Smooth muscle cell (in vitro differentiated cells): ENCODE measurements around the gene ADCYAP1. TPM values are rescaled to one million over a fixed set of nuclear protein-coding genes. Genes with fewer than 3 reads are reported as not detected.

ENCODE experiments used
- DNase-seq: peaks from one replicate; lab custom pipeline; 2025; ENCODE audit not compliant: unreplicated experiment; lab: John Stamatoyannopoulos, UW
- H2AFZ ChIP-seq: fragments of 200-600 bp; sonication (generic); 2 replicates; pipeline ENCODE4 v1.6.0; 2016; ENCODE audit warnings: antibody characterized with exemption, low read depth, mild to moderate bottlenecking
- H3F3A ChIP-seq: fragments of 200-600 bp; sonication (generic); 2 replicates; pipeline ENCODE4 v1.6.0; 2017; ENCODE audit warnings: antibody characterized with exemption, low read depth
- H3K27ac ChIP-seq: fragments of 200-600 bp; sonication (generic); 2 replicates; pipeline ENCODE4 v1.5.1; 2016; ENCODE audit warnings: low read depth, mild to moderate bottlenecking
- H3K27me3 ChIP-seq: fragments of 200-600 bp; sonication (generic); 2 replicates; pipeline ENCODE4 v1.6.1; 2016; ENCODE audit warnings: low read depth, mild to moderate bottlenecking
- H3K36me3 ChIP-seq: fragments of 200-600 bp; sonication (generic); 2 replicates; pipeline ENCODE4 v1.5.1; 2016; ENCODE audit warnings: low read depth
- H3K4me1 ChIP-seq: fragments of 200-600 bp; sonication (generic); 2 replicates; pipeline ENCODE4 v1.5.1; 2016; ENCODE audit warnings: low read depth
- H3K4me2 ChIP-seq: fragments of 200-600 bp; sonication (generic); 2 replicates; pipeline ENCODE4 v1.6.0; 2016; ENCODE audit warnings: mild to moderate bottlenecking
- H3K4me3 ChIP-seq: fragments of 200-600 bp; sonication (generic); 2 replicates; pipeline ENCODE4 v1.5.1; 2016; ENCODE audit warnings: mild to moderate bottlenecking
- H3K79me2 ChIP-seq: fragments of 200-600 bp; sonication (generic); 2 replicates; pipeline ENCODE4 v1.6.0; 2016; ENCODE audit warnings: low read depth, mild to moderate bottlenecking
- H3K9ac ChIP-seq: fragments of 200-600 bp; sonication (generic); 2 replicates; pipeline ENCODE4 v1.6.0; 2016; ENCODE audit warnings: low read depth
- H3K9me3 ChIP-seq: fragments of 200-600 bp; sonication (generic); replicated peaks from 2 replicates; pipeline ENCODE4 v1.5.1; 2016; ENCODE audit warnings: low read depth
- H4K20me1 ChIP-seq: fragments of 200-600 bp; sonication (generic); 2 replicates; pipeline ENCODE4 v1.6.0; 2016; ENCODE audit warnings: low read depth
- WGBS: methylation state at CpG from one replicate; pipeline ENCODE4 v1.1.7; 2016; ENCODE audit warnings: low lambda C conversion rate; 5-methylcytosine and 5-hydroxymethylcytosine counted together
- polyA plus RNA-seq: library from polyadenylated mRNA; unstranded; fragments of >200 nt; fragmentation: Nextera tagmentation; extraction: Ambion mirVana; gene quantifications from 2 replicates; pipeline ENCODE4 v1.2.1, GENCODE V29; 2016
- total RNA-seq: library from RNA; depleted of rRNA; stranded (reverse); fragments of >200 nt; gene quantifications from 2 replicates; pipeline ENCODE4 v1.2.3, GENCODE V29; 2014
- TF ChIP-seq, protein P1 (sequence below): fragments of 200-600 bp; sonication (generic); IDR thresholded peaks from 2 replicates; pipeline ENCODE4 v1.5.1; 2017; ENCODE audit warnings: borderline replicate concordance, mild to moderate bottlenecking, antibody characterized with exemption; ENCODE audit not compliant: insufficient read depth, poor library complexity, severe bottlenecking

Gene ADCYAP1
- total and polyA plus RNA-seq, 2 experiments from 2014 or later: not detected

DNA sequence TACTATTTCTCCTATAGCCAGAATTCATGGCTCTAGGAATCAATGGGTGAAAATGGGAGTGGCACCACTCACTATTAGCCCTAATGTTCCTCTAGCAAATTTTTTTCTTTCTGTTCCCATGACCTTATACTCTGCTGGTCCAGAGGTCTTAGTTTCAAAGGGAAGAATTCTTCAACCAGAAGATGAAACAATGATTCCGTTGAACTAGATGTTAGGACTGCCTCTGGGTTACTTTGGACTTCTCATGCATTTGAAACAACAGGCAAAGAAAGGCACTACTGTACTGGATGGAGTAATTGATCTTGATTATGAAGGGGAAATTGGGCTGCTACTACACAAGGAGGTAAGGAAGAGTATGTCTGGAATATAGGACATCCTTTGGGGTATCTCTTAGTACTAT is 18.6 kb upstream of the ADCYAP1 start:
- TF ChIP-seq, protein P1, sequence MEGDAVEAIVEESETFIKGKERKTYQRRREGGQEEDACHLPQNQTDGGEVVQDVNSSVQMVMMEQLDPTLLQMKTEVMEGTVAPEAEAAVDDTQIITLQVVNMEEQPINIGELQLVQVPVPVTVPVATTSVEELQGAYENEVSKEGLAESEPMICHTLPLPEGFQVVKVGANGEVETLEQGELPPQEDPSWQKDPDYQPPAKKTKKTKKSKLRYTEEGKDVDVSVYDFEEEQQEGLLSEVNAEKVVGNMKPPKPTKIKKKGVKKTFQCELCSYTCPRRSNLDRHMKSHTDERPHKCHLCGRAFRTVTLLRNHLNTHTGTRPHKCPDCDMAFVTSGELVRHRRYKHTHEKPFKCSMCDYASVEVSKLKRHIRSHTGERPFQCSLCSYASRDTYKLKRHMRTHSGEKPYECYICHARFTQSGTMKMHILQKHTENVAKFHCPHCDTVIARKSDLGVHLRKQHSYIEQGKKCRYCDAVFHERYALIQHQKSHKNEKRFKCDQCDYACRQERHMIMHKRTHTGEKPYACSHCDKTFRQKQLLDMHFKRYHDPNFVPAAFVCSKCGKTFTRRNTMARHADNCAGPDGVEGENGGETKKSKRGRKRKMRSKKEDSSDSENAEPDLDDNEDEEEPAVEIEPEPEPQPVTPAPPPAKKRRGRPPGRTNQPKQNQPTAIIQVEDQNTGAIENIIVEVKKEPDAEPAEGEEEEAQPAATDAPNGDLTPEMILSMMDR: no peak
- Histone ChIP-seq H3K27ac (no peak overlapping the region), H3F3A (no peaks in the 10 kb centered on the region), H3K27me3 (peaks cover 6% of the 10 kb centered on the region), H3K4me1 (no peaks in the 10 kb centered on the region), H4K20me1 (no peaks in the 10 kb centered on the region), H2AFZ (no peak overlapping the region), H3K4me3 (no peak overlapping the region), H3K79me2 (no peaks in the 10 kb centered on the region), H3K36me3 (no peaks in the 10 kb centered on the region), H3K4me2 (no peak overlapping the region), H3K9me3 (no peaks in the 10 kb centered on the region), H3K9ac (no peak overlapping the region)
- 83% methylated on average over 1 of the region's 1 CpG for WGBS
- DNase-seq: no peak

DNA sequence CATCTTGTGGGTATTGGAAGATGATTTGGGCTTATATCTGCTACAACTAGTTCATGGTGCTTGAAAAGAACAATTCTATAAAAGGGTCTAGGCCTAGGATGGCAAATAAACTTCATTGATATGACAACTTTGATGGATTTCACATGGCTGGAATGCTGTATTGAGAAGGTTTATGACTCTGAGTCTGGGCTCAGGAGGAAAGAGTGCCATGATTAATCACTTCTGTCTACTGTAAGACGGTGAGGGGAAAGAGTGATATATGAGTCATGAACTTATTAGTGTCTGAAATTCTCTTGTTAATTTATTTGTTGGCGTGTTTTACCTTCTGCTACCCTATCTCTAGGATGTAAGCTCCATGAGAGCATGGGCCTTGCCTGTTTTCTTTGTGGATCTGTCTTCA is 17.0 kb upstream of the ADCYAP1 start:
- Histone ChIP-seq H3K4me3 (no peak overlapping the region), H3K36me3 (no peaks in the 10 kb centered on the region), H3K4me1 (no peaks in the 10 kb centered on the region), H3K27me3 (peaks cover 6% of the 10 kb centered on the region), H2AFZ (no peak overlapping the region), H3F3A (no peaks in the 10 kb centered on the region), H3K79me2 (no peaks in the 10 kb centered on the region), H3K4me2 (no peak overlapping the region), H4K20me1 (no peaks in the 10 kb centered on the region), H3K27ac (no peak overlapping the region), H3K9me3 (no peaks in the 10 kb centered on the region), H3K9ac (no peak overlapping the region)
- WGBS: 33% methylated on average over 2 of the region's 2 CpGs
- TF ChIP-seq, protein P1: no peak
- DNase-seq: no peak

DNA sequence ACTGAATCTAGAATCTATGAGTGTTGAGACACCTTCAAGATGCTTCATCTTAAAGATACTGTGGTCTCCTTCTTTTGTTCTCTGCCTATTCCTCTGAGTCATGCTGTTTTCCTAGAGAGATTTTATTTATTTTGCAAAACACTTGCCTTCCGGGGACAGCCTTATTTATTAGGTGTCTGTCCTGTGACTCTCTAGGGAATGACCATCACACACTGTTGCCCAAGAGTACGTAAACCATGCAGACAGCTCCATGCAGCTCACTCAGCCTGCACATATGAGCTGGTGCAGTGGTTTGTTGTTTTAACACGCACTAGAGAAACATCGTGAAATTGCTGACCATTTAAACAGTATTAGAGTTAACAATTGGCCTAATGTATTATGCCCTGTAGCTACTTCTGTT is 12.4 kb upstream of the ADCYAP1 start:
- Histone ChIP-seq H3K9me3 (no peaks in the 10 kb centered on the region), H4K20me1 (no peaks in the 10 kb centered on the region), H3K36me3 (no peaks in the 10 kb centered on the region), H3K27ac (no peak overlapping the region), H2AFZ (no peak overlapping the region), H3K4me2 (no peak overlapping the region), H3K9ac (no peak overlapping the region), H3K27me3 (peaks cover 27% of the 10 kb centered on the region), H3K79me2 (no peaks in the 10 kb centered on the region), H3F3A (no peaks in the 10 kb centered on the region), H3K4me1 (no peaks in the 10 kb centered on the region), H3K4me3 (no peak overlapping the region)
- 56% methylated on average over 4 of the region's 4 CpGs for WGBS
- TF ChIP-seq, protein P1: no peak
- DNase-seq: no peak

DNA sequence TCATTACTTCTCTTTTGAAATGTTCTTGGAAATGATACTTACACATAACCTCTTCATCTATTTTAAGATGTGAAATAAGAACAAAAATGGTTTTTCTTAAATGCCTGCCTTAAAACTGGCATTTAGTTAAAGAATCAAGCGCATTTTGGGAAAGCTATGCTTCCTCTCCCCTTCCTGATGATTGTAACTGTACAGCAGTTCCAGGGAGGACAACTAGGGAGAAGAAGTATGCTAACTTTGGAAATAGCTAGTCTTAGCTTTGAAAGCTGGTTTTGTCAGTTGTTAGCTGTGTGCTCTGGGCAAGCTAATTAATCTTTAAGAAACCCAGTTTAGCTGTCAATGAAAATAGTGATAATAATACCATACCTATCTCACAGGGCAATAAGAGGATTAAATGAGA is 8.4 kb upstream of the ADCYAP1 start:
- Histone ChIP-seq H3K4me2 (no peak overlapping the region), H4K20me1 (no peaks in the 10 kb centered on the region), H3K27me3 (peaks cover 60% of the 10 kb centered on the region), H3K4me3 (no peak overlapping the region), H3K4me1 (no peaks in the 10 kb centered on the region), H3K9me3 (no peaks in the 10 kb centered on the region), H3K27ac (no peak overlapping the region), H3F3A (no peaks in the 10 kb centered on the region), H3K79me2 (no peaks in the 10 kb centered on the region), H2AFZ (no peak overlapping the region), H3K9ac (no peak overlapping the region), H3K36me3 (no peaks in the 10 kb centered on the region)
- TF ChIP-seq, protein P1: no peak
- DNase-seq: no peak
- 90% methylated on average over 1 of the region's 1 CpG for WGBS
